GM13977 (cell line): ENCODE results near the gene TCF12.

Experiments used
- DNase-seq: peaks from one replicate; pipeline ENCODE4 v3.0.0; 2012; ENCODE audit warnings: low spot score
- in situ Hi-C: fragments of 300-500 bp; cut with MboI; formaldehyde crosslinking; loops from one replicate; pipeline ENCODE4 v1.12.0; 2022; ENCODE audit warnings: low sequenced_read_pairs, low pct_unique_long_range_greater_than_20kb, mixed read lengths, inconsistent platforms; ENCODE audit not compliant: unreplicated experiment
- TF ChIP-seq, protein P1 (sequence below): IDR thresholded peaks from 2 replicates; pipeline ENCODE4 v1.5.1; 2012; ENCODE audit warnings: mild to moderate bottlenecking, control low read depth; ENCODE audit not compliant: insufficient read depth; ENCODE audit errors: extremely low read depth, missing control alignments

The TCF12 gene

DNA sequence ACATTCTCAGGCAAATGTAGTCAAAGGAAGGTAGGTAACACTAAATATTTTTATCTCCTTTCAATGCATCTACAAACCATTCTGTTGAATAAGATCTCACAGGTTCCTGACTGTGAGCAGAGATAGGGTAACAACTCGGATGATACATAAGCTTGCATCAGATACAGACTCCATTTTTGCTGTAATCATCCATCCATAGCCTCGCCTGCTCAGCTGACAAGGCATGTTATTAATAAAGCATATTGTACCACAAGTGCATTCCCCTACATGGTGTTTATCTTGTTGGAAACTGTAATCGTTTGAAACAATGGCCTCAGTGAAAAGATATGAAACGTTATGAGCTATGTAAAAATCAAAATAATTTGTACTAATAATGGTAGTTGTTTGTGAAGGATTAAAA is 35.4 kb upstream of the TCF12 start:
- in situ Hi-C loops: loop anchor here (25.0 kb wide), 1 partner anchor 429 kb away; no protein-coding TSS in a partner anchor
- TF ChIP-seq, protein P1, sequence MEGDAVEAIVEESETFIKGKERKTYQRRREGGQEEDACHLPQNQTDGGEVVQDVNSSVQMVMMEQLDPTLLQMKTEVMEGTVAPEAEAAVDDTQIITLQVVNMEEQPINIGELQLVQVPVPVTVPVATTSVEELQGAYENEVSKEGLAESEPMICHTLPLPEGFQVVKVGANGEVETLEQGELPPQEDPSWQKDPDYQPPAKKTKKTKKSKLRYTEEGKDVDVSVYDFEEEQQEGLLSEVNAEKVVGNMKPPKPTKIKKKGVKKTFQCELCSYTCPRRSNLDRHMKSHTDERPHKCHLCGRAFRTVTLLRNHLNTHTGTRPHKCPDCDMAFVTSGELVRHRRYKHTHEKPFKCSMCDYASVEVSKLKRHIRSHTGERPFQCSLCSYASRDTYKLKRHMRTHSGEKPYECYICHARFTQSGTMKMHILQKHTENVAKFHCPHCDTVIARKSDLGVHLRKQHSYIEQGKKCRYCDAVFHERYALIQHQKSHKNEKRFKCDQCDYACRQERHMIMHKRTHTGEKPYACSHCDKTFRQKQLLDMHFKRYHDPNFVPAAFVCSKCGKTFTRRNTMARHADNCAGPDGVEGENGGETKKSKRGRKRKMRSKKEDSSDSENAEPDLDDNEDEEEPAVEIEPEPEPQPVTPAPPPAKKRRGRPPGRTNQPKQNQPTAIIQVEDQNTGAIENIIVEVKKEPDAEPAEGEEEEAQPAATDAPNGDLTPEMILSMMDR: no peak
- DNase-seq: no peak

DNA sequence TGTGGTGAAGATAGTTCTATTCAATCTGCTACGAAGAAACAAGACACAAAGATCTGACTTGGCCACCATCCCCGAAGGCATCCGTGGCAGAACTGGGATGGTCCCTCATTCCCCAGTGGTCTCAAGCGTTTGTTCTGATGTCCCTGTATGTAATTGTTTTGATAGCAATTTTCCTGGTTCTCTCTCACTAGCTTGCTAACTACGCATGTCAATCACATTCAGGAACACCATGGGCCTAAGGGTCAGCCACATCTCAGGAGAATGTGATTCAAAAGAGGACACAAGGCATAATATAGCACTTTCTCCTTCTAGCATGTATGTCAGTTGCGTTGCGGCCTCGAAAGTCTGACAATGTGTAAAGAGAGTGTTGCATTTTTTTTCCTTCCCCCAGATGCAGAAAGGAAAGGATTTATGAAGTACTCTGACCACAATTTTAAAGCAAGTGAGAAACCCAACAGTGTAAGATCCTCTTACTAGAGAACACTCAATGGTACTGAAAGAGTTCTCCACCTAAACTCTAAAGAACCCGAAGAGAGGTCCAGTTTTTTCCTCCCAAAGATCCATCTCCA is 32.0 kb upstream of the TCF12 start:
- no peak for DNase-seq
- TF ChIP-seq, protein P1: no peak
- in situ Hi-C loops: loop anchor here (25.0 kb wide), 1 partner anchor 426 kb away; no protein-coding TSS in a partner anchor

DNA sequence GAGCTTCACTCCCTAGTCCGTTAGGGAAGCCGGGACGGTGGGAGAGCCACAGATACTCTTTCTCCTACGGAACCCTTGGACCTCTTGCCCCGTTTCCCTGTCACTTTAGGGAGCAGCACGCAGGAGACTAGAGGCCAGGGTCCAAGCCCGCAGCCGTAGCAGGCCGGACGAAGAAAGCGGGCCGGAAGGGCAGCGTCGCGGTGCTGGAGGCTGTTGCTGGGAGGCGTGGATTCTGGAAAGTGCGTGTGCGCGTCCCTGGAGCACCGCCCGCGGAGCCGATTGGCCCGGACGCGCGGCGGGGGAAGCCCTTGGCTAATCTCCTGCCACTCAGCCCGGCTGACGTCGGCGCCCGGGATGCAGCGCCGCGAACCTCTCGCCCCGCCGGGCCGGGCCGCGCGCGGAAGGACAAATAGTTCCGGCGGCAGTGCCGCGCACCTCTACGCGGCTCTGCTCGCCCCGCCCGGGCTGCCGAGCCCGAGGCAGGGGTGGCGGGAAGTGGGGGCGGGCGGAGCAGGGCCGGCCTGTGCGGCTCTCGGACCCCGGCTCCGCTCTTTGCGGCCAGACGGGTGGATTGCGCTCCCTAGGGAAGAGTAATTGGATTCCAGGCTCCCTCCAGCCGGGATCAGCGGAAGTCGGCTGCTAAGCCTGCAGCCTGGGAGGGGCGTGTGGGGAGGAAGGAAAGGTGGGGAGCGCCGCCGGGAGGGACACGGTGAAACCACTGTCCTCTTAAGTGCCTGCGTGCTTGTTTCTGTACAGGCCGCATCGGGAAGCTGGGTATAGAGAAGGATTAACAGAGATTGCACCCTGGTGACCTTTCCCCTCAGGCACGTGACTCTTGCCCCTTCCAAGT is 31.3 kb upstream of the TCF12 start:
- TF ChIP-seq, protein P1: no peak
- DNase-seq: peak; percentile 90
- in situ Hi-C loops: loop anchor here (25.0 kb wide), 1 partner anchor 425 kb away; no protein-coding TSS in a partner anchor

DNA sequence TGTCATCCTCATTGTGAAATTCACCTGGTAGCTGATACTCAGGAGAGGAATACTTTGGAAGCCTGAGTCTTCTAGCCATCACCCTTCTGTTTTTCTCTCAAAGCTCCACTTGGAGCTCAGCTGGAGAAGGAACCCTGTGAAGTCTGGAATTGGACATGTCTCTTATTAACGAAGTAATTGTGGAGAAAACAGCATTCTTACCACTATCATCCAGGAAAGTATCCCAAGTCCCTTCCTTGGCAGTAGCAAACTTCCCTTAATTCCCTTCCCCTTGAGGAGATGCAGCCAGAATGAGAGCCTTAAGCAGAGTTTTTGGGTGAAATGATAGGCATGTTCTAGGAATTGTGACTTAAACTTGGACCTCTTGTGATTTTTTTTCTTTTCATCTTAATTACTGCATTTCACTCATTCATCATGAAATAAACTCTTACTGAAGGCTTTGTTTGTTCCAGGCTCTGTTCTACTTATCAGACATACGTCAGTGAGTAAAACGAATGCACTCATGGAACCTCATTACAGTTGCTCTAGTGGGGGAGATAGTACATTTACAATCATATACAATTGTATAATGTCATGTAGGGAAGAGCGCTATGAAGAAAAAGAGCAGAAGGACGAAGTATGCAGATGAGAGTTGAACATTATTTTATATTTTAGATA is 30.5 kb upstream of the TCF12 start:
- no peak for DNase-seq
- TF ChIP-seq, protein P1: no peak
- in situ Hi-C loops: loop anchor here (25.0 kb wide), 1 partner anchor 424 kb away; no protein-coding TSS in a partner anchor

DNA sequence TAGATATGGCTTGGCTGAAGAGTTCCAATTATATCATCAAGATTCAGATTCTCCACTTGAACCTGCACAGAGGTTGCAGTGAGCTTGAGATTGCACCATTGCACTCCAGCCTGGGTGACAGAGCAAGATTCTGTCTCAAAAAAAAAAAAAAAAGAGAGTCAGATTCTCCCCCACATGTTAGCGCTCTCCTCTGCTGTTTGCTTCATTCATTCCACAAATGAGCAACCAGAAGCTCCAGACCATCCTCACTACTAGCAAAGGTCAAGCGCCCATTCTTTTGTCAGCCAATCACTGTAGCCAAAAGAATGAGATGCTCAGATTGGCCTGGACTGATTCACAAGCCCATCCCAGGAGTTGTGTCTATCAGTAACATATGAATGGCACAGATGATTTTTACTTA is 28.4 kb upstream of the TCF12 start:
- DNase-seq: no peak
- in situ Hi-C loops: loop anchor here (25.0 kb wide), 1 partner anchor 422 kb away; no protein-coding TSS in a partner anchor
- TF ChIP-seq, protein P1: no peak

DNA sequence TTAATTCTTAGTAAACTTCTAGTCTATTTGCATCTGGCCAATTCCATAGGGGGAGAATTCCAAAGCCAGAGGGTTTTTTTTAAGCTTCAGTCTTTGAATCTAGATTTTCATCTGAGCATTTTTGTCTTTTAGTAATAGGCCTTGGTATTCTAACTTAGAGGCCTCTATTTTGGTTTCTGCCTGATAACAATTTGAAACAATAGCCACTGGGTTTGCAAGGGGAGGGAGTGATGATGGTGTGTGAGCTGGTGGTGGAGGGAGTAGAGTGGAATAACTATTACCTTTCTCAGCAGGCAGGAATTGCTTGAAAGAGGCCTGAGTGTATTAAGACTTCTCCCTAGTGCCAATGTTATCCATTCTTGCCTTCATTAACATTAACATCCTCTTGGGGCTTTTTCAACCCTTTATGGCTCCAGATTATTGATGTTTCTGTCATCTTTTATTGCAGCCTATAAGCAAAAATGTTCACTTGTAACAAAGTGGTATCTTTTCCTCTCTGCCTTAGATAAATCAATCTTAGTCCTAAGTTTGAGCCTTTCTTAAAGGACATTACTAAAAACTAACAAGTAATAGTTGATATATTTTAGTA is 26.5 kb upstream of the TCF12 start:
- TF ChIP-seq, protein P1: no peak
- in situ Hi-C loops: loop anchor here (25.0 kb wide), 1 partner anchor 420 kb away; no protein-coding TSS in a partner anchor
- DNase-seq: no peak
